GM18873 (cell line): ENCODE results near the gene ZNF576.
"Not testable (repeated sequence)": the region's sequence is repeated elsewhere in the genome, so short reads cannot be mapped to it uniquely, and the experiment has no call there.

Experiments
- ATAC-seq: cut with Tn5 transposase; IDR thresholded peaks from one replicate; pipeline ENCODE4 v1.9.1; 2021; ENCODE audit warnings: mild to moderate bottlenecking, moderate library complexity, moderate number of reproducible peaks; ENCODE audit not compliant: unreplicated experiment, low FRiP score

The ZNF576 gene

DNA sequence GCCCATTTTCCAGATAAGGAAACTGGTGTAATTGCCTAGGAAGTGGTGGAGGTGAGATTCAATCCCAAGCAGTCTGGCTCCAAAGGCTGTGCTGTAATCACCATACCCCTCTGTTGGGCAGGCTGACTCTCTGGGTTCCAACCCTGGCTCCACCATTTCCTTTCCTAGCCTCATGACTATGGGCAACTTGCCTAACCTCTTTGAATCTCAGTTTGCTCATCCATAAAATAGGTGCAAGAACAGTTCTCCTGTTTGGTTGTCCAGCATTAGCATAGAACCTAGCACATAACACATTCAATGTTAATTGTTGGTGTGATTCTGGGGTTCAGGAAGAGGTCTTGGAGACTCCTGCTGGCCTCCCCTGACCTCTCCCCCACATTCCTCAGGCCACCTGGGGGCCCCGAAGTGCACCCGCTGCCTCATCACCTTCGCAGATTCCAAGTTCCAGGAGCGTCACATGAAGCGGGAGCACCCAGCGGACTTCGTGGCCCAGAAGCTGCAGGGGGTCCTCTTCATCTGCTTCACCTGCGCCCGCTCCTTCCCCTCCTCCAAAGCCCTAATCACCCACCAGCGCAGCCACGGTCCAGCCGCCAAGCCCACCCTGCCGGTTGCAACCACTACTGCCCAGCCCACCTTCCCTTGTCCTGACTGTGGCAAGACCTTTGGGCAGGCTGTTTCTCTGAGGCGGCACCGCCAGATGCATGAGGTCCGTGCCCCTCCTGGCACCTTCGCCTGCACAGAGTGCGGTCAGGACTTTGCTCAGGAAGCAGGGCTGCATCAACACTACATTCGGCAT, 2.2 kb downstream of the ZNF576 start:
- ATAC-seq: no peak

- no peak for ATAC-seq
Observed at GRCh38 chr19:43599635-43600295, 3.4 kb downstream of the ZNF576 start.

GRCh38 chr19:43600326-43600725, 3.9 kb downstream of the ZNF576 start:
- ATAC-seq: not testable (repeated sequence)

GRCh38 chr19:43605875-43606568, 9.6 kb downstream of the ZNF576 start:
- no peak for ATAC-seq

DNA sequence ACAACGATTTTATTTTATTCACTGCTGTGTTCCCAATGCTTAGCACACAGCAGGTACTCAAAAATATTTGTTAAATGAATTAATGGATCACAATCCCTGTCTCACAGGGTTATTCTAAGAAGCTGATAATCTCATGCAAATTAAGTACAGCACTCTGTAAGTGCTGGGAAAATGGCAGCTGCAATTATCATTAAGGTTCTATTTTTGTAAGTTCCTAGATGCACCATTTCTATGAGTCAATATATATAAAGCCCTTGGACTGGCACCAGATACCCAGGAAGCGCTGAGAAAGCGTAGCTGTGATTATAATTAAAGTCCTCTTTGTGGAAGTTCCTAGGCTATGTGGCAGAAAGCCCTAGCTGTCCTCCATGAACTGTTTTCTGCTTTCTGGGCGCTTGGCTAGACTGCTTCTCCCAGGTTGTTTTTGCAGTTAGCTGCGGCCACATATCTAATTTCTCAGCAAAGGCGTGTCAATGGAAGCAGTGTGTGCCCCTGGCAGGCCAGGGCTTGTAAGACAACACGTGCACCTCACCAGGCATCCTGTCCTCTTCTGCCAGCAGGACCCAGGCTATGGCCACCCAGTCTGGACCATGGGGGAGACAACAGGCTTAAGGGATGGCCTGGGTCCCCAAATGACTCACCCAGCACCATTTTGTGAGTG, 10.3 kb downstream of the ZNF576 start:
- no peak for ATAC-seq

DNA sequence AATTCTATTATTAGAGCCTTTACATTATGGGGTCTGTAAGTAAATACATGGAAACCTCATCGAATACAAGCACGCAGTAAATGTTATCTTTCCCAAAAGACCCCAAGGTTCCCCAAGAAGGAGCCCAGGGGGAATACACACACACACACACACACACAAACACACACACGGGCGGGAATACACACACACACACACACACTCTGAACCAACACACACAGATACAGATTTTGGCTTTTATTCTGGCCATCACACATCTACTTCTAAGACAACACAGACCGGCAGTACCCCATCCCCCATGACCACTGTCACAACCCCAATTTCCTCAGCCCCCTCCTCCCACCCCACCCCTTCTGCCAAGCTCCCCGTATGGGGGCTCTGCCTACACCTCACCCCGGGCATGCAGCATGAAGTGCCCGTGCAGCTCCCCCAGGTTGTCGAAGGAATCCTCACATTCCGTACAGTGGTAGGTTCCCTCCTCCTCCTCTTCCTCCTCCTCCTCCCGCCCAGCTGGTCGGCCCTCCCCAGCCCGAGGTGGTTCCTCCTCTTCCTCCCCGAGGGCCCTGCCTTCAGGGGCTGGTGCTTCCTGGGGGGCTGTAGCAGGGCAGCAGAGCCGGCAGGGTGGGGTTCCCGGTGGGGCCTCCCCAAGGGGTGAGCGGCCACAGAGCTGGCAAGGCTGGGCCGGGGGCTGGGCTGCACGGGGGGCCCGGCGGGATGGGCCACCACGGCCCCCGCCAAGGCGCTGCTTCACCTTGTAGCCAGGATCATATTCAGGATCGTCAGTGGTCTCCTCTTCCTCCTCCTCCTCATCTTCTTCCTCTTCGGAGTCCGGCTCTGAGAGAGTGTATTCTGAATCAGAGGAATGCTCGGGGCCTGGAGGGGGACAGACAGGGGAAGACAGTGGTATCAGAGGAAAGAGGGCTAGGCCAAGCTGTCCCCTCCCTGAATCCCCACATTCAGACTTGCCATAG, 11.1 kb downstream of the ZNF576 start:
- ATAC-seq: no peak

DNA sequence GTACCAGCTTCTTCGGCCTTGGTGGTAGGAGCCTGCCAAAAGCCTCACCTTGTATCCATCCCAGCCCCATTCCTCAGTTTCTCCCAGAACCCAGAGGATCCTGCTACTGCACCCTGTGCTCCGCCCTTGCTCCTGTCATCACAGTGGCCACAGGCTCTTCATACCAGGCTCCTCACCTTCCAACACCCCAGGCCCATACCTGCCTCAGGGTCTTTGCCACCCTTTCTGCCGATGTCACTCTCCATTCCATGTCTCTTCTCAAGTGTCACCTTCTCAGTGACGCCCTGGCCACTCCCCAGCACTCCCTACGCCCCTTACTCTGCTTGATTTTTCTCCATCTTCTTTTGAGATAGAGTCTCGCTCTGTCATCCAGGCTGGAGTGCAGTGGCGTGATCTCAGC, 13.5 kb downstream of the ZNF576 start:
- ATAC-seq: no peak

GRCh38 chr19:43610493-43610892, 14.1 kb downstream of the ZNF576 start:
- ATAC-seq: no peak

DNA sequence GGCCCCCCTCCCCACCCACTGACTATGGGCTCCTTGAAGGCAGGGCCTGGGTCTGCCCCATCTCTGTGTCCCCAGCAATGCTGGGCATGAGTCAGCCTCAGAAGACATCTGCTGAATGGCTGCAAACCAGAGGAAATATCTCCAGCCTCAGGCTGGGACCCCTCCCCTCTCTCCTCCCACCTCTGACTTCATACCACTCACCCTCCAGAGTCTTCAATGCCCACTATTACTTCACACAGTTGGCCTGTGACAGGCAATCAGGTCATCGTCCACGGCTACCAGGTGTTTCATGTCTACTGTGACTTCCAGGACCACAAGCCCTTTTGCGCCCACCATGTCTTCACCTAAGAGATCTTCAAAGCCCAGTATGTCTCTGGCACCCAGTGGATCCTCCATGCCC, 15.4 kb downstream of the ZNF576 start, which contains the start of gene SRRM5:
Gene SRRM5 (plus strand): TSS at position 301 of the 400 bp plus-strand sequence. CDS start 34 bp downstream, at position 335.
- no peak for ATAC-seq

- ATAC-seq: no peak
Observed at GRCh38 chr19:43612374-43612773, 16.0 kb downstream of the ZNF576 start.

- ATAC-seq: no peak
Observed at GRCh38 chr19:43616306-43616705, 19.9 kb downstream of the ZNF576 start.

DNA sequence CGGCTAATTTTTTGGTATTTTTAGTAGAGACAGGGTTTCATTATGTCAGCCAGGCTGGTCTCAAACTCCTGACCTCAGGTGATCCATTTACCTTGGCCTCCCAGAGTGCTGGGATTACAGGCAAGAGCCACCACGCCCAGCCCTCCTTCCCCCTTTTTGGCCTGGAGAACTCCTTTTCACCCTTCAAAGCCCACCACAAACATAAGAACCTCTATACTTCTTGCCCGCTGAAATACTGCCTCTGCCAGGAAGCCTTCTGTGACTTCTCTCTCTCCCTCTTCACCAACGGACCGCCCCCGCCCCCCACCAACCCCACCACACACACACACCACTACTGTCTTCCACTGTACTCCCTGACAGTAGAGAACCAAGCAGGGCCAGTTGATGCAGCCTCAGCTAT, 20.6 kb downstream of the ZNF576 start:
- no peak for ATAC-seq

DNA sequence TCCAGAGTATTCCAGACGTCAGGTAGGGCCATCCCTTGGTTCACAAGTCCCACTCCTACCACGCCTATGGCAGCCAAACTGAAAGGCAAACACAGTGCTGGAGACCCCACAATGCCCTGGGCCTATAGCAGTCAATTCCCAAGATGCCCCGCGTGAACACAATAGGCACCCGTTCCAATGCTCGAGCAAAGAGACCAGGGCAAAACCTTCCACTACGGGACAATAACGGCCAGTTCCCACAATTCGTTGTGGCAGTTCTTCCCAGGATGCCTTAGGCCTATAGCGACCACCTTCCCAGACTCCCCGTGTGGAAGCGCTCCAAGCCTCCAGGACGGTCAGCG, 22.5 kb downstream of the ZNF576 start:
- peak; percentile 6 for ATAC-seq

DNA sequence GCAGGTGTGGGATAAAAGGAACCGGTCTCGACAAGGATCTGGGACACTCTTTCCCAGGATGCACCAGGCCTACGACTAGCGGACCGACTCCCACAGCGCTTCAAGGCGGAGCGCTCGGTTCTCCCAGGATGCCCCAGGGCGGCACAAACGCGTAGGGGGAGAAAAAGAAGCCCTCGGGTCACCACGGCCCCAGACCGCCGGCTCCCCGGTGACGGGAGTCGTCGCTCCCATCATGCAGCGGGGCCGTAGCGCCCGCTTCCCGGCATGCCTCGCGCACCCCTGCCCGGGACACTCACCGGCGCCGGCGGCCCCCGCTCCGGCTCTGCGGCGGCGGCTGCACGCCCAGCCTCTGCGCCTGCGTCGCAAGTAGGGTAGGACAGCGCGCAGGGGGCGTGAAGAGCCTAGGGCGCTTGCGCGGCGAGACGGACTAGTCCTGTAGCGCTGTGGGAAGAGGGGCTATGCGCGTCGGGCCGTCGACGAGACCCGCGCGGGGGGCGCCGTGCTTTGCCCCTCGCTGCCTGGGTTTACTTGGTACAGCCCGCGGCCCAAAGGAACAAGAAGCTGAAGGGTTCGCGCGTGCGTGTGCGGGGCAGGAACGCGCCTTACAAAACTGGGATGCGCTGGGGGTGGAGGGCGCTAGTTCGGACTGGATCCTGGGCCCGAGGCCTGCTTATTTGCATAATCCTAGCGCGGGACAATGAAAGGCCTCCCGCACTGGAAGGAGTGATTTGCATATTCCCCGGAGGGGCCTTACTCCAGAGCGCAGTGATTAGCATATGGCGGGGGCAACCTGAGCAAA, 23.1 kb downstream of the ZNF576 start, which contains the start of gene ZNF428:
Gene ZNF428 (minus strand): TSS at position 368 of the 799 bp plus-strand sequence. CDS start 5,325 bp downstream, outside the sequence.
- ATAC-seq: peak; percentile 65

DNA sequence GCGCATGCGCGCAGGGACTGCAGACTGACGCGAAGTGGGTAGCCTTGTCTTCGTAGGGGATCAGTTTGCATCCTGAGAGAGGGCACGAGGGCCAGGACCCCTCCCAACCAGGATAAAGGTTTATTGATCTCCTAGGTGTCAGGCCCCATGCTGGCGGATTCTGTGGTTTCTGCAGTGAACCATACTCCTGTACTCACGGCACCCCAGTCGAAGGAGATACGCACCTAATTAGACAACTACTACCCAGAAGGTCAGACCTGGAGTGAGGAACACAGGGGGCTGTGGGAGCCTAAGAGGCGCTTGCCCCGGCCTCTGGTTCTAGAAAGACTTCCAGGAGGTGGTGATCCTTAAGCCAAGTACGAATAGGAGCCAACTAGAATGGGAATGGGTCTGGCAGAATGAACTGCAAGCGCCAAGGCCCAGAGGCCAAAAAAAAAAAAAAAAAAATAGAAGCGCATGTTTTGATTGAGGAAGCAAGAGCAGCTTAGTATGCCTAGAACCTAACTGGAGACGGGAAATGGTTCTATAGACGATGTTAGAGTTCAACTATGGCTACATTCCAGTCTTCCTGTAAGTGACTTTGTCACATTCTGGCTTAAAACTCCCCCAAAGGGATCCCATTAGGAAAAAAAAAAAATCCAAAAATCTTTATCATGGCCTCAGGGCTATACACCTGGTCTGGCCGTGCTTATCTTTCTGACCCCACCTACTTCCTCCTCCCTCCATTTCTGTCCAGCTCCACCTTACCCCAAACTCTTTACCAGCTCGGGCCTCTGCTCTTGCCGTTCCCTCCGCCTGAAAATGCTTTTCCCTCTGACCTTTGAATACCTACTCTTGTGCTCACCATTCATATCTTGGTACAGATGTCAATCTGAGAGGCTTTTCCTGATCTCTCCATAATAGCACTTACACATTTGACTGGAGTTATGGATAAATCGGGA, 23.9 kb downstream of the ZNF576 start:
- no peak for ATAC-seq

- ATAC-seq: no peak
Observed at GRCh38 chr19:43622070-43622469, 25.7 kb downstream of the ZNF576 start.

DNA sequence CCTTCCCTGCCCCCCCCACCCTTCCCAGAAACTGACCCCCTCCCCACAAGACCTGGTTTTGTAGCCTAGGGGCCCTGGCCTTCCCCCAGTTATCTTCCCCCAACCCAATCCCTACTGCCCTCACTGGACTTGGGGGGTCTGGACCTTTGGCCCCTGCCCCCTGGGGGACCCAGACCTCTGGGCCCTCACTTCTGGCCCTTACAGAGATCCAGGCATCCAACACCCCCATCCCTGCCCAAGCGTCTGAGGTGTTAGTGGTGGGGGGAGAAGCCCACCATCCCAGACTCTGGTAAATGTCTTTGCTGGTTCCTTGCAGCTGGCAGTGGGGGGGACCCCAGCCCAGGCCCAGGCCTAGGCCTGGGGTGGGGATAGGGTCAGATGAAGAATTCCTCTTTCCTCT, 26.6 kb downstream of the ZNF576 start:
- no peak for ATAC-seq
